NB4 (cell line): Measurements from ENCODE around the gene SMC3.

Experiments used
- MYC ChIP-seq: IDR thresholded peaks from 2 replicates; pipeline ENCODE4 v1.6.1; 2011; ENCODE audit warnings: low read depth, low read length
- POLR2A ChIP-seq: IDR thresholded peaks from 2 replicates; pipeline ENCODE4 v1.6.1; 2011; ENCODE audit warnings: mild to moderate bottlenecking; ENCODE audit not compliant: insufficient read length; ENCODE audit errors: extremely low read depth
- TF ChIP-seq, protein P1 (sequence below): IDR thresholded peaks from one replicate; pipeline ENCODE4 v1.5.1; 2012; ENCODE audit warnings: low read depth, low read length
- TF ChIP-seq, protein P2 (sequence below): IDR thresholded peaks from 2 replicates; pipeline ENCODE4 v1.6.1; 2011; ENCODE audit warnings: low read depth, low read length

DNA sequence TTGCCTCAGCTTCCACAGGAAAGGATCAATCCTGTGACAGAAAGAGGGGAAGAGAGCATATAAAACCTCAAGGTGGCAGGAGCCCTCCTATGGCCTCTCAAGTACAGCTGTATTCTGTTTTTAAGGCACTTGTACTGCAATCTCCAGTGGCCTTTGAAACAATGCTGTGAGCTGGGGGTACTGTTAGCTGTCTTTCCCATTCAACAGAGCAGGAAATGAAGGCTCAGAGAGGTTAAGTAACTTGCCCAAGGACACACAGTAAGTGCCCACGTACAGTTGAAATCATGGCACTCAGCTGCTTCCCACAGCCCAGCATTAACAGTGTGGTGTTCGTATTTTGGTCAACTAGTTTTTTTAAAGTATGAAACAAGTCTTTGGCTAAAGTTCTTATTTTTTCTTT, 35.8 kb upstream of the SMC3 start:
- TF ChIP-seq, protein P1, sequence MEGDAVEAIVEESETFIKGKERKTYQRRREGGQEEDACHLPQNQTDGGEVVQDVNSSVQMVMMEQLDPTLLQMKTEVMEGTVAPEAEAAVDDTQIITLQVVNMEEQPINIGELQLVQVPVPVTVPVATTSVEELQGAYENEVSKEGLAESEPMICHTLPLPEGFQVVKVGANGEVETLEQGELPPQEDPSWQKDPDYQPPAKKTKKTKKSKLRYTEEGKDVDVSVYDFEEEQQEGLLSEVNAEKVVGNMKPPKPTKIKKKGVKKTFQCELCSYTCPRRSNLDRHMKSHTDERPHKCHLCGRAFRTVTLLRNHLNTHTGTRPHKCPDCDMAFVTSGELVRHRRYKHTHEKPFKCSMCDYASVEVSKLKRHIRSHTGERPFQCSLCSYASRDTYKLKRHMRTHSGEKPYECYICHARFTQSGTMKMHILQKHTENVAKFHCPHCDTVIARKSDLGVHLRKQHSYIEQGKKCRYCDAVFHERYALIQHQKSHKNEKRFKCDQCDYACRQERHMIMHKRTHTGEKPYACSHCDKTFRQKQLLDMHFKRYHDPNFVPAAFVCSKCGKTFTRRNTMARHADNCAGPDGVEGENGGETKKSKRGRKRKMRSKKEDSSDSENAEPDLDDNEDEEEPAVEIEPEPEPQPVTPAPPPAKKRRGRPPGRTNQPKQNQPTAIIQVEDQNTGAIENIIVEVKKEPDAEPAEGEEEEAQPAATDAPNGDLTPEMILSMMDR = no peak
- TF ChIP-seq, protein P2, sequence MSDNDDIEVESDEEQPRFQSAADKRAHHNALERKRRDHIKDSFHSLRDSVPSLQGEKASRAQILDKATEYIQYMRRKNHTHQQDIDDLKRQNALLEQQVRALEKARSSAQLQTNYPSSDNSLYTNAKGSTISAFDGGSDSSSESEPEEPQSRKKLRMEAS = no peak
- TF ChIP-seq POLR2A (no peak), MYC (no peak)
